Measurements from ENCODE around the gene RAB19. TPM values are rescaled to one million over a fixed set of nuclear protein-coding genes. Genes with fewer than 3 reads are reported as not detected.
"Not testable (repeated sequence)": the region's sequence is repeated elsewhere in the genome, so short reads cannot be mapped to it uniquely, and the experiment has no call there.

Gene RAB19
- total RNA-seq, 2 experiments from 2014 or later: 4.6 to 5.2 TPM

DNA sequence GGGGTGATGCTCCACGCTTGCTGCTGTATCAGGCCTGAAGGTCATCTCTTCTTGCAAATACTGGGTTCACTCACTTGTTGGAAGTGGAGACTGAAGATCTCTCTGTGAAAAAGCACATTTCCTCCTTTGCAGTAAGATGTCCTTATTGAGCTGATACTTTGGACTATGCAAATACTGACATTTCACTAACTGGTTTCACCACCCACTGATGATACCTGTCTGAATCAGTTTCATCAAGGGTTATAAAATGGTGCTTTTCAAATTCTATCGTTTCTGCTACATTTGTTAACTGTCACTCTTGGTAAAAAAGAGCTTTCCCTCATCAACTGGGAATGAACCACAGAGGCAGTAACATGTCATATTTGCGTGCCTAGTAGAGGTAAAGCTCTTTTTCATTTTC lies 35.5 kb downstream of the RAB19 start:
- H3K27me3 Mint-ChIP-seq (ENCODE audit: low read depth): no peaks in the 10 kb centered on the region
- DNase-seq: no peak
- H3K4me3 Mint-ChIP-seq: no peak overlapping the region
- H3K4me1 Mint-ChIP-seq (ENCODE audit: low read depth): peaks cover 7% of the 10 kb centered on the region
- CTCF ChIA-PET: interaction anchor here (0.7 to 1.7 kb wide), 6 partner anchors 12 to 65 kb away, joined by 3 to 6 read pairs (median 4); no protein-coding TSS in a partner anchor
- H3K9me3 Mint-ChIP-seq: no peaks in the 10 kb centered on the region
- no peak overlapping the region for H3K27ac Mint-ChIP-seq
- H3K36me3 Mint-ChIP-seq (ENCODE audit: low read depth): no peaks in the 10 kb centered on the region
- intact Hi-C loops (cut with micrococcal nuclease): no loop called here

DNA sequence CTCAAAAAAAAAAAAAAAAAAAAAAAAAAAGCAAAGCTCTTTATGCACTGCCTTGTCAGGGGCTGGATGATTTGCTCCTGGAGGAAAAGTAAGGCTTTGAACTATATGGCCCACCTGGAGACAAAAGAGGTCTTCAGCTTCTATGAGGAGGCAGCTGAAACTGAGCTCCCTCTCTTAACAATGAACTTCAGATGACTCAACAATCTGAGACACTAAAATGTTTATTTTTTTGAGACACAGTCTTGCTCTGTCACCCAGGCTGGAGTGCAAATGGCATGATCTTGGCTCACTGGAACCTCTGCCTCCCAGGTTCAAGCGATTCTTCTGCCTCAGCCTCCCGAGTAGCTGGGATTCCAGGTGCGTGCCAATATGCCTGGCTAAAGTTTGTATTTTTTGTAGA lies 36.7 kb downstream of the RAB19 start:
- no peak overlapping the region for H3K27ac Mint-ChIP-seq
- no peaks in the 10 kb centered on the region for H3K27me3 Mint-ChIP-seq (ENCODE audit: low read depth)
- H3K36me3 Mint-ChIP-seq (ENCODE audit: low read depth): no peaks in the 10 kb centered on the region
- CTCF ChIA-PET: interaction anchor here (0.8 to 1.7 kb wide), 2 partner anchors 36 to 66 kb away, joined by 3 to 4 read pairs; no protein-coding TSS in a partner anchor
- DNase-seq: no peak
- H3K9me3 Mint-ChIP-seq: no peaks in the 10 kb centered on the region
- H3K4me1 Mint-ChIP-seq (ENCODE audit: low read depth): peaks cover 7% of the 10 kb centered on the region
- H3K4me3 Mint-ChIP-seq: no peak overlapping the region
- intact Hi-C loops (cut with micrococcal nuclease): loop anchor here (5.0 kb wide), 1 partner anchor 38 kb away; the partner anchor contains the start of gene RAB19

GRCh38 chr7:140441519-140441918 lies 37.7 kb downstream of the RAB19 start:
- no peak for DNase-seq
- Mint-ChIP-seq H3K4me3 (no peak overlapping the region), H3K4me1 (ENCODE audit: low read depth) (peaks cover 7% of the 10 kb centered on the region), H3K36me3 (ENCODE audit: low read depth) (no peaks in the 10 kb centered on the region), H3K27ac (no peak overlapping the region), H3K9me3 (no peaks in the 10 kb centered on the region), H3K27me3 (ENCODE audit: low read depth) (no peaks in the 10 kb centered on the region)
- intact Hi-C loops (cut with micrococcal nuclease): loop anchor here (5.0 kb wide), 1 partner anchor 39 kb away; the partner anchor contains the start of gene RAB19
- CTCF ChIA-PET: interaction anchor here (0.7 kb wide), 1 partner anchor 1293 kb away, joined by 5 read pairs; no protein-coding TSS in a partner anchor

- peak; percentile 9 for DNase-seq
- Mint-ChIP-seq H3K36me3 (ENCODE audit: low read depth) (no peaks in the 10 kb centered on the region), H3K4me3 (no peak overlapping the region), H3K27me3 (ENCODE audit: low read depth) (no peaks in the 10 kb centered on the region), H3K9me3 (no peaks in the 10 kb centered on the region), H3K4me1 (ENCODE audit: low read depth) (peaks cover 8% of the 10 kb centered on the region), H3K27ac (peak overlapping the region; percentile 41)
- intact Hi-C loops (cut with micrococcal nuclease): no loop called here
- CTCF ChIA-PET: interaction anchor here (1.4 kb wide), 1 partner anchor 8 kb away, joined by 3 read pairs; no protein-coding TSS in a partner anchor
Observed at GRCh38 chr7:140446467-140446866, 42.6 kb downstream of the RAB19 start.

GRCh38 chr7:140447841-140448240 lies 44.0 kb downstream of the RAB19 start:
- no peaks in the 10 kb centered on the region for H3K36me3 Mint-ChIP-seq (ENCODE audit: low read depth)
- H3K4me1 Mint-ChIP-seq (ENCODE audit: low read depth): peaks cover 13% of the 10 kb centered on the region
- intact Hi-C loops (cut with micrococcal nuclease): no loop called here
- DNase-seq: no peak
- H3K27ac Mint-ChIP-seq: no peak overlapping the region
- no peaks in the 10 kb centered on the region for H3K9me3 Mint-ChIP-seq
- no peaks in the 10 kb centered on the region for H3K27me3 Mint-ChIP-seq (ENCODE audit: low read depth)
- CTCF ChIA-PET: no interaction called here
- no peak overlapping the region for H3K4me3 Mint-ChIP-seq

DNA sequence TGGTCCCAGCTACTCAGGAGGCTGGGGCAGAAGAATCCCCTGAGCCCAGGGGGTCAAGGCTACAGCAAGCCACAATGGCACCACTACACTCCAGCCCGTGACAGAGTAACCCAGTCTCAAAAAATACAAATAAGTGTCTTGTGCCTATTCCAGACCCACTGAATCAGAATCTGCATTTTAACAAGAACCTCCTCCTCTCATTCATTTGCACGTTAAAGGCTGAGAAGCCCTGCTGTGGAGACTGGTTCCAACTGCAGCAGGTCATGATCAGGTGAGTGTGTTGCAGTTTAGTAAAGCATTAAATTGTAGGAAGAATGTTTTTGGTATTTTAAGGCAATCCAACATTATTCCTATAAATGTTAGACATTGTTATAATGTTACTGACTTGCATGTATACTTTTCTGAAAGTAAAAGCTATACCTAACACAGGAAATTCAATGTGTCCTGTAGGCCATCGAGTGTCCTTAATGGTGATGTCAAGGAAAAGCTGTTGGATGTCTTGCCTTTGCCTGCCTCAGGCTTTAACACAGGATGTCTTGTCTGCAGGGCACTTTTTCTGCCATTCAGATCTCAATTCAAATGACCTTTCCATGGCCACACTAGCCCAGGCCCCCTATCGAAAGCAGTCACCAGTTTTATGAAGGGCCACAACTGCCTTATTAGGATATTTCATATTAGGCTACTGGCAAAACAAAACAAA lies 45.1 kb downstream of the RAB19 start:
- Mint-ChIP-seq H3K27ac (no peak overlapping the region), H3K9me3 (no peaks in the 10 kb centered on the region), H3K27me3 (ENCODE audit: low read depth) (no peaks in the 10 kb centered on the region), H3K4me3 (no peak overlapping the region), H3K36me3 (ENCODE audit: low read depth) (no peaks in the 10 kb centered on the region), H3K4me1 (ENCODE audit: low read depth) (peaks cover 13% of the 10 kb centered on the region)
- DNase-seq: no peak
- intact Hi-C loops (cut with micrococcal nuclease): no loop called here
- CTCF ChIA-PET: no interaction called here

- no peak overlapping the region for H3K4me3 Mint-ChIP-seq
- H3K4me1 Mint-ChIP-seq (ENCODE audit: low read depth): peaks cover 23% of the 10 kb centered on the region
- no peak for DNase-seq
- H3K27ac Mint-ChIP-seq: no peak overlapping the region
- no peaks in the 10 kb centered on the region for H3K9me3 Mint-ChIP-seq
- intact Hi-C loops (cut with micrococcal nuclease): no loop called here
- peaks cover 7% of the 10 kb centered on the region for H3K36me3 Mint-ChIP-seq (ENCODE audit: low read depth)
- H3K27me3 Mint-ChIP-seq (ENCODE audit: low read depth): no peaks in the 10 kb centered on the region
- CTCF ChIA-PET: no interaction called here
Observed at GRCh38 chr7:140451716-140452115, 47.9 kb downstream of the RAB19 start.

- no peak for DNase-seq
- Mint-ChIP-seq H3K27ac (no peak overlapping the region), H3K4me3 (no peak overlapping the region)
Observed at GRCh38 chr7:140453273-140453672, 49.4 kb downstream of the RAB19 start.

DNA sequence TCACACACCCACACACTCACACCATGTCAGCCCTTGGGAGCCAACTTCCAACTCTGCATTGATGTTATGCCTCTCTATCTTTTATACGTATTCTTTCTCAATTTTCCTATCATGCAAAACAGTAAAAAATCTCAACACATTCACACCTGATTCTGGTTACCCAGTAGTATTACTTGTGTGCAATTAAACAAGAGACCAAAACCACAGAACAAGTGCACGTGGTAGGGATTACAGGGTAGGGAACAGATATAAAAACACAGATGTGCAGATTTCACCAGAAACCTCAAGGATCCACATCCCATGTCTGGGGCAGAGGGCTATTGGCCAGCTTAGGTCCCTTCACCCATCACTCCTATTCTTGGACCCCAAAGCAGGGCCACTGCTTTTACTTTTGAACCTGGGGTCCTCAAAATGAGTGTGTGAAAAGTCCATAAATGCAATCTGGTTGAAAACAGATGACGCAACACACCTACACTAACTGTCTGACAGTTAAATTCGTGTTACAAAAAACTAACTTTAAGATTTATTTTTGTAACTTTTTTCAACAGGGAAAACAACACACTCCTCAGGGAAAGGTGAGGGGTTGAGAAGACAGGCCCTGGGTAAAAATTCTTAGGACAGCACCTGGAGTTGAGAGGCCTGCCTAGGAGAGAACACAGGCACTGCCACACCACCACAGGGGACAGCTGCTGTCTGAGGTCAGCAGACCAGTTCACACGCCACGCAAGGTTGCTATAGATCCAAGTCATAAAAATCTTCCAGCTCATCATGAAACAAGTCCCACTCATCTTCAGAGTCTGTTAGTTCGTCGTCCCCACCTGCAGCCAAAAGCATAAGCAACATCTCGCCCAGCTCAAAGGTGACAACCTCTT lies 50.2 kb downstream of the RAB19 start:
- CTCF ChIA-PET: interaction anchor here (0.6 to 1.6 kb wide), 5 partner anchors 8 to 100 kb away, joined by 3 to 8 read pairs (median 3); no protein-coding TSS in a partner anchor
- H3K4me3 Mint-ChIP-seq; H3K27me3 Mint-ChIP-seq (ENCODE audit: low read depth); intact Hi-C loops (cut with micrococcal nuclease); H3K9me3 Mint-ChIP-seq: not testable (repeated sequence)
- H3K4me1 Mint-ChIP-seq (ENCODE audit: low read depth): peaks cover 25% of the 10 kb centered on the region
- H3K36me3 Mint-ChIP-seq (ENCODE audit: low read depth): peaks cover 11% of the 10 kb centered on the region
- peak overlapping the region; percentile 50 for H3K27ac Mint-ChIP-seq
- peak; percentile 8 for DNase-seq

More at GRCh38 chr7:140453273-140453672, 49.4 kb downstream of the RAB19 start:
- peaks cover 8% of the 10 kb centered on the region for H3K36me3 Mint-ChIP-seq (ENCODE audit: low read depth)
- no peaks in the 10 kb centered on the region for H3K27me3 Mint-ChIP-seq (ENCODE audit: low read depth)
- peaks cover 25% of the 10 kb centered on the region for H3K4me1 Mint-ChIP-seq (ENCODE audit: low read depth)
- intact Hi-C loops (cut with micrococcal nuclease): no loop called here
- CTCF ChIA-PET: interaction anchor here (0.6 to 1.6 kb wide), 4 partner anchors 9 to 133 kb away, joined by 3 to 8 read pairs (median 4); no protein-coding TSS in a partner anchor
- H3K9me3 Mint-ChIP-seq: no peaks in the 10 kb centered on the region

DNA sequence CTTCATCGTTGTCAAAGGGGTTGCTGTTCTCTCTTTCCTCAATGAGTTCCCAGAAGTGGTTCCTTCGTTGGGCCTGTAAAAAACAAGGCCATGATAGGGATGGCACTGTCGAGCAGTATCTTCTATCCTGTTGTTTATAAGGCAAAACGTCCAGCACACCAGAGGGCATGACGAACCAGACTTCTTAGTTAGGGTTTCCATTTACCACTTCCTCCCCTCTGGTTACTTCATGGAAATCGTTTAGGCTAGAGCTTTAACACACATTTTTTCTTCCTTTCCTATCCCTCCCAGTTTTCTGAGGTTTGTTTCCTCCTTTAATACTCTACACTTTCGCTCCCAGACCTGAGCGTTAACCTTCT lies 50.8 kb downstream of the RAB19 start:
- H3K27me3 Mint-ChIP-seq (ENCODE audit: low read depth): no peaks in the 10 kb centered on the region
- peak overlapping the region; percentile 50 for H3K27ac Mint-ChIP-seq
- DNase-seq: no peak
- peaks cover 25% of the 10 kb centered on the region for H3K4me1 Mint-ChIP-seq (ENCODE audit: low read depth)
- H3K9me3 Mint-ChIP-seq: no peaks in the 10 kb centered on the region
- CTCF ChIA-PET: interaction anchor here (0.6 to 1.1 kb wide), 2 partner anchors 9 to 75 kb away, joined by 3 read pairs; no protein-coding TSS in a partner anchor
- H3K36me3 Mint-ChIP-seq (ENCODE audit: low read depth): peaks cover 12% of the 10 kb centered on the region
- intact Hi-C loops (cut with micrococcal nuclease): no loop called here
- H3K4me3 Mint-ChIP-seq: no peak overlapping the region

GRCh38 chr7:140455743-140456142 lies 51.9 kb downstream of the RAB19 start:
- no peaks in the 10 kb centered on the region for H3K27me3 Mint-ChIP-seq (ENCODE audit: low read depth)
- no peaks in the 10 kb centered on the region for H3K9me3 Mint-ChIP-seq
- no peak overlapping the region for H3K27ac Mint-ChIP-seq
- no peak for DNase-seq
- intact Hi-C loops (cut with micrococcal nuclease): no loop called here
- H3K36me3 Mint-ChIP-seq (ENCODE audit: low read depth): peaks cover 14% of the 10 kb centered on the region
- peaks cover 19% of the 10 kb centered on the region for H3K4me1 Mint-ChIP-seq (ENCODE audit: low read depth)
- H3K4me3 Mint-ChIP-seq: no peak overlapping the region
- CTCF ChIA-PET: interaction anchor here (0.7 to 1.6 kb wide), 4 partner anchors 10 to 226 kb away, joined by 3 to 7 read pairs (median 4); no protein-coding TSS in a partner anchor

- no peak for DNase-seq
- Mint-ChIP-seq H3K27ac (no peak overlapping the region), H3K27me3 (ENCODE audit: low read depth) (no peaks in the 10 kb centered on the region), H3K9me3 (no peaks in the 10 kb centered on the region), H3K36me3 (ENCODE audit: low read depth) (peaks cover 19% of the 10 kb centered on the region), H3K4me3 (no peak overlapping the region), H3K4me1 (ENCODE audit: low read depth) (peaks cover 15% of the 10 kb centered on the region)
- CTCF ChIA-PET: interaction anchor here (0.7 to 1.6 kb wide), 3 partner anchors 11 to 66 kb away, joined by 3 to 7 read pairs (median 5); no protein-coding TSS in a partner anchor
- intact Hi-C loops (cut with micrococcal nuclease): no loop called here
Observed at GRCh38 chr7:140456551-140457051, 52.7 kb downstream of the RAB19 start.

Data from activated naive CD4-positive, alpha-beta T cell treated with anti-CD3 and anti-CD28 coated beads for 36 hours (primary cell).